Transverse colon (tissue), 4 donors: ENCODE data around the gene CDC37.

ENCODE experiments used
- EP300 ChIP-seq: sonication (generic); formaldehyde crosslinking; IDR thresholded peaks from one replicate; pipeline ENCODE4 v1.6.1; 2017; ENCODE audit warnings: antibody characterized with exemption, low read depth
- POLR2A ChIP-seq: fragments of 450-650 bp; IDR thresholded peaks from one replicate; pipeline ENCODE4 v1.6.1; 2016; ENCODE audit warnings: antibody characterized with exemption, mild to moderate bottlenecking, moderate library complexity
- POLR2AphosphoS5 ChIP-seq, 3 donors: sonication (generic); formaldehyde crosslinking; IDR thresholded peaks; one replicate each; pipeline ENCODE4 v1.6.1; 2016; ENCODE audit warnings: antibody characterized with exemption in 3 of 3
- TF ChIP-seq, protein P1 (sequence below), 5 experiments: fragments of 200-600 bp in 3 of 5; fragments of 450-650 bp in 2 of 5; sonication (generic) in 3 of 5; IDR thresholded peaks; 1 replicate in 2 of 5; 2 replicates in 3 of 5; pipeline ENCODE4 v1.5.1; 2016 to 2017; ENCODE audit warnings: antibody characterized with exemption in 5 of 5, inconsistent platforms in 3 of 5, mild to moderate bottlenecking in 2 of 5, moderate library complexity in 1 of 5

DNA sequence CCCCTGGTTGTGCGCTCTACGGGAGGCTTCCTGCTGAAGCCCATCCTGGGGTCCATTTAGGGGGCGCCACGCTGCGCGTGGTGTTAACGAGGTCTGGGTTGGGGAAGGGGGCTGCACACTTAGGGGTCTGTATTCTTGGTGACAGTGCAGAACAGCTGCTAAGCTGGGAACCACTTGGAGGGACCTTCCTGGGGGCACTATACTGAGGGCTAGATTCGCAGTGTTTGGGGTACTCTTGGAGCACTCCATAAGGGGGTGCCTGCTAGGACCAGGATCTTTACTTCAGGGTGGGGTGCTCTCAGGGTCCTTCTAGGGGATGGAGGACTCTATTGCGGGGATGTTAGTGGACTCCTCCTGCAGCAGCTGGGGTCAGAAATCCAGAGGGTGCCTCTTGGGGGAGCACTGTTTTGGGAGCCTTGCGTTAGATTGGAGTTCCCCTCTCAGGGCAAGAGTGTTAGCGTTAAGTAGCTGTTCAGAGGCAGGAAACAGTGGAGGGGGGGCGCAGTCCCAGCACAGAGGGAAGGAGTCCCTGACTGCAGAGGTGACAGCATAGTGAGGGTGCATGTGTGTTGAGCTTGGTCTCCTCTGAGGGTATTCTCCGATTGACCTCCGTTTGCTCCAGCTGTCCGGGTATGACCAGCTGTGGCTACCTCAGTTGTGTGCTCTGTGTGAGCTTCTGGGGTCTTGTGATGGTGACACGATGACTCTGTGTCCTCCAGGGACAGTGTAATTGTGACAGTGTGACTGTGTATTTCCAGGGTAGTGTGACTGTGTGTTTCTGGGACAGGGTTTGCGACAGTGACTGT, 18.1 kb upstream of the CDC37 start:
- TF ChIP-seq, protein P1, sequence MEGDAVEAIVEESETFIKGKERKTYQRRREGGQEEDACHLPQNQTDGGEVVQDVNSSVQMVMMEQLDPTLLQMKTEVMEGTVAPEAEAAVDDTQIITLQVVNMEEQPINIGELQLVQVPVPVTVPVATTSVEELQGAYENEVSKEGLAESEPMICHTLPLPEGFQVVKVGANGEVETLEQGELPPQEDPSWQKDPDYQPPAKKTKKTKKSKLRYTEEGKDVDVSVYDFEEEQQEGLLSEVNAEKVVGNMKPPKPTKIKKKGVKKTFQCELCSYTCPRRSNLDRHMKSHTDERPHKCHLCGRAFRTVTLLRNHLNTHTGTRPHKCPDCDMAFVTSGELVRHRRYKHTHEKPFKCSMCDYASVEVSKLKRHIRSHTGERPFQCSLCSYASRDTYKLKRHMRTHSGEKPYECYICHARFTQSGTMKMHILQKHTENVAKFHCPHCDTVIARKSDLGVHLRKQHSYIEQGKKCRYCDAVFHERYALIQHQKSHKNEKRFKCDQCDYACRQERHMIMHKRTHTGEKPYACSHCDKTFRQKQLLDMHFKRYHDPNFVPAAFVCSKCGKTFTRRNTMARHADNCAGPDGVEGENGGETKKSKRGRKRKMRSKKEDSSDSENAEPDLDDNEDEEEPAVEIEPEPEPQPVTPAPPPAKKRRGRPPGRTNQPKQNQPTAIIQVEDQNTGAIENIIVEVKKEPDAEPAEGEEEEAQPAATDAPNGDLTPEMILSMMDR (IDR thresholded peaks at IDR 0.05): no peak
- TF ChIP-seq EP300 (no peak), POLR2A (no peak), POLR2AphosphoS5 (IDR thresholded peaks at IDR 0.05) (no peak)
